Measurements from ENCODE around the gene GHDC. TPM values are rescaled to one million over a fixed set of nuclear protein-coding genes. Genes with fewer than 3 reads are reported as not detected.

GHDC gene
- total and polyA plus RNA-seq, 2 of the 13 experiments (the other 11 are each of a cell fraction or from before 2014, with no cell fraction given) = 15.4 to 22.5 TPM

DNA sequence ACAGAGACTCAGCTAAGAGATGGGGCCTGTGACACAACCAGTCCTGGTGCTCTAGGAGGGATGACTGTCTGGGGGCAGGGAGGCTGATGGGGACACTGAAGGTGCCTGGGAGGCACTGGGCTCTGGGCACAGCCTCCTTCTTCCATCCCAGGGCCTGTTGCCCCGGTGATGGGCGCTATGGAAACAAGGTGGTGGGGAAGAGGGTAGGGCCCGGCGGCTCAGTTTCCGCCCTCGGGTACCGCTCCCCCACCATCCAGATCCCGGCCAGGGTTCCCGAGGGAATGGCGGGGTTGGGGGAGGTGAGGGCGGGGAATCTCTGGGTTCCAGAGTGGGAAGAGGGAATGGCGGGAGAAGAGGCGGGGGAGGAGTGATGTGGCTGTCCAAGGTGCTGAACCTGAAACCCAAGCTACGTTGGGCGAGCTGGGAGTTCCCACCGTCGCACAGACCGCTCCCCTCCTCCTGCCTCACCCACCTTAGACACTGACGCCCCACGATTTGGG lies 14.3 kb downstream of the GHDC start (continued):
- TF ChIP-seq, protein P1, sequence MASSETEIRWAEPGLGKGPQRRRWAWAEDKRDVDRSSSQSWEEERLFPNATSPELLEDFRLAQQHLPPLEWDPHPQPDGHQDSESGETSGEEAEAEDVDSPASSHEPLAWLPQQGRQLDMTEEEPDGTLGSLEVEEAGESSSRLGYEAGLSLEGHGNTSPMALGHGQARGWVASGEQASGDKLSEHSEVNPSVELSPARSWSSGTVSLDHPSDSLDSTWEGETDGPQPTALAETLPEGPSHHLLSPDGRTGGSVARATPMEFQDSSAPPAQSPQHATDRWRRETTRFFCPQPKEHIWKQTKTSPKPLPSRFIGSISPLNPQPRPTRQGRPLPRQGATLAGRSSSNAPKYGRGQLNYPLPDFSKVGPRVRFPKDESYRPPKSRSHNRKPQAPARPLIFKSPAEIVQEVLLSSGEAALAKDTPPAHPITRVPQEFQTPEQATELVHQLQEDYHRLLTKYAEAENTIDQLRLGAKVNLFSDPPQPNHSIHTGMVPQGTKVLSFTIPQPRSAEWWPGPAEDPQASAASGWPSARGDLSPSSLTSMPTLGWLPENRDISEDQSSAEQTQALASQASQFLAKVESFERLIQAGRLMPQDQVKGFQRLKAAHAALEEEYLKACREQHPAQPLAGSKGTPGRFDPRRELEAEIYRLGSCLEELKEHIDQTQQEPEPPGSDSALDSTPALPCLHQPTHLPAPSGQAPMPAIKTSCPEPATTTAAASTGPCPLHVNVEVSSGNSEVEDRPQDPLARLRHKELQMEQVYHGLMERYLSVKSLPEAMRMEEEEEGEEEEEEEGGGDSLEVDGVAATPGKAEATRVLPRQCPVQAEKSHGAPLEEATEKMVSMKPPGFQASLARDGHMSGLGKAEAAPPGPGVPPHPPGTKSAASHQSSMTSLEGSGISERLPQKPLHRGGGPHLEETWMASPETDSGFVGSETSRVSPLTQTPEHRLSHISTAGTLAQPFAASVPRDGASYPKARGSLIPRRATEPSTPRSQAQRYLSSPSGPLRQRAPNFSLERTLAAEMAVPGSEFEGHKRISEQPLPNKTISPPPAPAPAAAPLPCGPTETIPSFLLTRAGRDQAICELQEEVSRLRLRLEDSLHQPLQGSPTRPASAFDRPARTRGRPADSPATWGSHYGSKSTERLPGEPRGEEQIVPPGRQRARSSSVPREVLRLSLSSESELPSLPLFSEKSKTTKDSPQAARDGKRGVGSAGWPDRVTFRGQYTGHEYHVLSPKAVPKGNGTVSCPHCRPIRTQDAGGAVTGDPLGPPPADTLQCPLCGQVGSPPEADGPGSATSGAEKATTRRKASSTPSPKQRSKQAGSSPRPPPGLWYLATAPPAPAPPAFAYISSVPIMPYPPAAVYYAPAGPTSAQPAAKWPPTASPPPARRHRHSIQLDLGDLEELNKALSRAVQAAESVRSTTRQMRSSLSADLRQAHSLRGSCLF (CRISPR knock-in tag; IDR thresholded peaks at IDR 0.05; ENCODE audit: borderline replicate concordance) = peak; percentile 95
- TF ChIP-seq ZNF12 (CRISPR knock-in tag; IDR thresholded peaks at IDR 0.05) = peak; percentile 87
- TF ChIP-seq, protein P2, sequence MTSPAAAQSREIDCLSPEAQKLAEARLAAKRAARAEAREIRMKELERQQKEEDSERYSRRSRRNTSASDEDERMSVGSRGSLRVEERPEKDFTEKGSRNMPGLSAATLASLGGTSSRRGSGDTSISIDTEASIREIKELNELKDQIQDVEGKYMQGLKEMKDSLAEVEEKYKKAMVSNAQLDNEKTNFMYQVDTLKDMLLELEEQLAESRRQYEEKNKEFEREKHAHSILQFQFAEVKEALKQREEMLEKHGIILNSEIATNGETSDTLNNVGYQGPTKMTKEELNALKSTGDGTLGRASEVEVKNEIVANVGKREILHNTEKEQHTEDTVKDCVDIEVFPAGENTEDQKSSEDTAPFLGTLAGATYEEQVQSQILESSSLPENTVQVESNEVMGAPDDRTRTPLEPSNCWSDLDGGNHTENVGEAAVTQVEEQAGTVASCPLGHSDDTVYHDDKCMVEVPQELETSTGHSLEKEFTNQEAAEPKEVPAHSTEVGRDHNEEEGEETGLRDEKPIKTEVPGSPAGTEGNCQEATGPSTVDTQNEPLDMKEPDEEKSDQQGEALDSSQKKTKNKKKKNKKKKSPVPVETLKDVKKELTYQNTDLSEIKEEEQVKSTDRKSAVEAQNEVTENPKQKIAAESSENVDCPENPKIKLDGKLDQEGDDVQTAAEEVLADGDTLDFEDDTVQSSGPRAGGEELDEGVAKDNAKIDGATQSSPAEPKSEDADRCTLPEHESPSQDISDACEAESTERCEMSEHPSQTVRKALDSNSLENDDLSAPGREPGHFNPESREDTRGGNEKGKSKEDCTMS (CRISPR knock-in tag; conservative IDR thresholded peaks at IDR 0.05) = peak; percentile 96
- TF ChIP-seq EHMT2 (IDR thresholded peaks at IDR 0.05; ENCODE audit: borderline replicate concordance, low read depth, low read length) = peak; percentile 97; the same call in 1 of the 2 replicates
- TF ChIP-seq KDM1A (CRISPR knock-in tag; IDR thresholded peaks at IDR 0.05) = peak; percentile 52; the same call in 1 of the 2 replicates
- TF ChIP-seq NFYB (CRISPR knock-in tag; IDR thresholded peaks at IDR 0.05) = 0 out of 2 replicates have a peak, but pooled peaks have one; percentile 24
- no peak for TF ChIP-seq ZNF33A (CRISPR knock-in tag; IDR thresholded peaks at IDR 0.05; ENCODE audit: borderline replicate concordance)
- no peak for TF ChIP-seq POLR2G (IDR thresholded peaks at IDR 0.05; ENCODE audit: low read depth, low read length)
- no peak for TF ChIP-seq ZMYM2 (CRISPR knock-in tag; IDR thresholded peaks at IDR 0.05)
- TF ChIP-seq ZNF552 (CRISPR knock-in tag; IDR thresholded peaks at IDR 0.05; ENCODE audit: borderline replicate concordance) = 0 out of 2 replicates have a peak, but pooled peaks have one; percentile 50
- no peak for TF ChIP-seq NCOA5 (CRISPR knock-in tag; IDR thresholded peaks at IDR 0.05)
- peak; percentile 82 for TF ChIP-seq ZNF589 (CRISPR knock-in tag; conservative IDR thresholded peaks at IDR 0.05)
- no peak; the same call in 1 of the 2 replicates for TF ChIP-seq ZC3H4 (CRISPR knock-in tag; IDR thresholded peaks at IDR 0.05; ENCODE audit: borderline replicate concordance)
- no peak for TF ChIP-seq POGZ (CRISPR knock-in tag; IDR thresholded peaks at IDR 0.05)
- peak; percentile 72 for TF ChIP-seq NCOA2 (CRISPR knock-in tag; IDR thresholded peaks at IDR 0.05)
- peak; percentile 69; the same call in 1 of the 2 replicates for TF ChIP-seq MIER3 (CRISPR knock-in tag; IDR thresholded peaks at IDR 0.05; ENCODE audit: borderline replicate concordance)
- TF ChIP-seq CEBPB (IDR thresholded peaks at IDR 0.05; ENCODE audit: borderline replicate concordance, low read depth, low read length) = no peak
- no peak for TF ChIP-seq ZNF468 (CRISPR knock-in tag; IDR thresholded peaks at IDR 0.05)
- TF ChIP-seq MIXL1 (CRISPR knock-in tag; IDR thresholded peaks at IDR 0.05) = peak; percentile 80; the same call in 1 of the 2 replicates
- TF ChIP-seq GABPB1 (CRISPR knock-in tag; IDR thresholded peaks at IDR 0.05) = peak; percentile 56
- TF ChIP-seq FOXK2 (IDR thresholded peaks at IDR 0.05) = no peak
- peak; percentile 84 for TF ChIP-seq CBX5 (CRISPR knock-in tag; IDR thresholded peaks at IDR 0.05; ENCODE audit: borderline replicate concordance)
- TF ChIP-seq, protein P3, sequence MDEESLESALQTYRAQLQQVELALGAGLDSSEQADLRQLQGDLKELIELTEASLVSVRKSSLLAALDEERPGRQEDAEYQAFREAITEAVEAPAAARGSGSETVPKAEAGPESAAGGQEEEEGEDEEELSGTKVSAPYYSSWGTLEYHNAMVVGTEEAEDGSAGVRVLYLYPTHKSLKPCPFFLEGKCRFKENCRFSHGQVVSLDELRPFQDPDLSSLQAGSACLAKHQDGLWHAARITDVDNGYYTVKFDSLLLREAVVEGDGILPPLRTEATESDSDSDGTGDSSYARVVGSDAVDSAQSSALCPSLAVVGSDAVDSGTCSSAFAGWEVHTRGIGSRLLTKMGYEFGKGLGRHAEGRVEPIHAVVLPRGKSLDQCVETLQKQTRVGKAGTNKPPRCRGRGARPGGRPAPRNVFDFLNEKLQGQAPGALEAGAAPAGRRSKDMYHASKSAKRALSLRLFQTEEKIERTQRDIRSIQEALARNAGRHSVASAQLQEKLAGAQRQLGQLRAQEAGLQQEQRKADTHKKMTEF (CRISPR knock-in tag; IDR thresholded peaks at IDR 0.05) = peak; percentile 61
